Stimulated activated naive CD8-positive, alpha-beta T cell treated with anti-CD3 and anti-CD28 coated beads, Interleukin-15, amount 100 ng/mL, for 72 hours (primary cell): ENCODE results near the gene ZNF407.

Experiments
- ATAC-seq: fragments of 150-1000 bp; cut with Tn5 transposase; 2 replicates; pipeline ENCODE4 v1.10.0; 2021; ENCODE audit warnings: mild to moderate bottlenecking, moderate library complexity
- DNase-seq, 2 donors: peaks; one replicate each; pipeline ENCODE4 v3.0.0; 2021 to 2022
- H3K27ac Mint-ChIP-seq, 2 donors: one replicate each; pipeline ENCODE4 v1.8.0; 2022; ENCODE audit warnings: mild to moderate bottlenecking in 2 of 2, mixed read lengths in 2 of 2, moderate library complexity in 2 of 2
- H3K27me3 Mint-ChIP-seq: one replicate; pipeline ENCODE4 v1.8.0; 2022; ENCODE audit warnings: mixed read lengths
- H3K4me1 Mint-ChIP-seq: one replicate; pipeline ENCODE4 v1.8.0; 2022; ENCODE audit warnings: mild to moderate bottlenecking, mixed read lengths
- H3K4me3 Mint-ChIP-seq, 2 donors: one replicate each; pipeline ENCODE4 v1.8.0; 2022; ENCODE audit warnings: mild to moderate bottlenecking in 2 of 2, mixed read lengths in 2 of 2, moderate library complexity in 1 of 2
- H3K9me3 Mint-ChIP-seq, 2 donors: one replicate each; pipeline ENCODE4 v1.8.0; 2022; ENCODE audit warnings: mixed read lengths in 2 of 2

The ZNF407 gene

DNA sequence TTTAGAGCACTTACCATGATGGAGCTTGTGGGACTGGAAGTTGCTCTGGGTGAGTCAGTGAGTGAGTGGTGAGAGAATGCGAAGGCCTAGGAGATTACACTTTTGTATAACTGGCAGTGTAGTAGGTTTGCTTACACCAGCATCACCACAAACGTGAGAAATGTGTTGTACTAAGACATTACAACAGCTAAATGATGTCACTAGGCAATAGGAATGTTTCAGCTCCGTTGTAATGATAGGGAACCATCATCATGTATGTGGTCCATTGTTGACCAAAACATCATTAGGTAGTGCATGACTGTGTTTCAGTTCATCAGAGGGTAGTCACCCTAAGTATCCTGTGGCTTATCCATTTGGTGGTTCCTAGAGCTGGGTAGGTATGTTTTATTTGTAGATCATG lies 11.9 kb downstream of the ZNF407 start:
- H3K4me1 Mint-ChIP-seq = peaks cover 37% of the 10 kb centered on the region
- H3K9me3 Mint-ChIP-seq = no peaks in the 10 kb centered on the region
- H3K27ac Mint-ChIP-seq = no peak overlapping the region
- ATAC-seq (peak; percentile 56), DNase-seq (no peak)
- H3K27me3 Mint-ChIP-seq = no peaks in the 10 kb centered on the region
- H3K4me3 Mint-ChIP-seq = no peak overlapping the region

- Mint-ChIP-seq H3K27ac (peak overlapping the region in 1 of 2 donors; percentile 38), H3K4me1 (peaks cover 37% of the 10 kb centered on the region), H3K4me3 (no peak overlapping the region), H3K27me3 (no peaks in the 10 kb centered on the region), H3K9me3 (no peaks in the 10 kb centered on the region)
- ATAC-seq (no peak), DNase-seq (no peak)
These were observed 12.5 kb downstream of the ZNF407 start for GRCh38 chr18:74610051-74610615.

GRCh38 chr18:74610860-74611259 lies 13.2 kb downstream of the ZNF407 start:
- no peak for ATAC-seq

DNA sequence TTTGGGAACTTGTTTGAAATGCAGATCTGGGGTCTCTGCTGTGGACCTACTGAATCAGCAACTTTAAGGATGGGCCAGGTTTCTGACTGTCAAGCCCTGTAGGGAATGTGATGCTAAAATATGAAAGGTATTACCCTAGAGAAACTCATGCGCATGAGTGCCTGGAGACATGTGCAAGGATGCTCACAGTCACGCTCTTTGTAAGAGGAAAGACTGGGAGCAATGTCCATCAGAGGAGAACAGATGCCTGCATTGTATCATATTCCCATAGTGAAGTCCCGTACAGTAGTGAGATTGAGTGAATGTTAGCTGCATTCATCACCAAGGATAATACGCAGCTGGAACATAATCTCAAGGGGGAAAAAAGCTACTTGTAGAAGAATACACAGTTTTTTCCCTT lies 14.1 kb downstream of the ZNF407 start:
- no peak for DNase-seq
- H3K27ac Mint-ChIP-seq = no peak overlapping the region

More at GRCh38 chr18:74610860-74611259, 13.2 kb downstream of the ZNF407 start:
- DNase-seq = no peak
- no peak overlapping the region for H3K4me3 Mint-ChIP-seq
- no peaks in the 10 kb centered on the region for H3K9me3 Mint-ChIP-seq
- H3K27me3 Mint-ChIP-seq = no peaks in the 10 kb centered on the region
- H3K27ac Mint-ChIP-seq = no peak overlapping the region
- H3K4me1 Mint-ChIP-seq = peaks cover 37% of the 10 kb centered on the region

GRCh38 chr18:74613381-74613780 lies 15.7 kb downstream of the ZNF407 start:
- ATAC-seq = no peak
- H3K27me3 Mint-ChIP-seq = no peaks in the 10 kb centered on the region
- no peak for DNase-seq
- no peaks in the 10 kb centered on the region for H3K9me3 Mint-ChIP-seq
- peaks cover 35% of the 10 kb centered on the region for H3K4me1 Mint-ChIP-seq
- no peak overlapping the region for H3K27ac Mint-ChIP-seq
- H3K4me3 Mint-ChIP-seq = no peak overlapping the region

More for the DNA sequence above, 14.1 kb downstream of the ZNF407 start:
- Mint-ChIP-seq H3K4me1 (peaks cover 37% of the 10 kb centered on the region), H3K27me3 (no peaks in the 10 kb centered on the region), H3K9me3 (no peaks in the 10 kb centered on the region), H3K4me3 (no peak overlapping the region)
- ATAC-seq = no peak

GRCh38 chr18:74616494-74616893 lies 18.8 kb downstream of the ZNF407 start:
- DNase-seq (no peak), ATAC-seq (no peak)
- no peak overlapping the region for H3K27ac Mint-ChIP-seq
- H3K4me3 Mint-ChIP-seq = no peak overlapping the region
- H3K27me3 Mint-ChIP-seq = no peaks in the 10 kb centered on the region
- peaks cover 13% of the 10 kb centered on the region for H3K4me1 Mint-ChIP-seq
- no peaks in the 10 kb centered on the region for H3K9me3 Mint-ChIP-seq

- ATAC-seq (no peak), DNase-seq (no peak)
- Mint-ChIP-seq H3K4me3 (no peak overlapping the region), H3K9me3 (no peaks in the 10 kb centered on the region), H3K27ac (no peak overlapping the region), H3K4me1 (peaks cover 10% of the 10 kb centered on the region), H3K27me3 (no peaks in the 10 kb centered on the region)
These were observed 19.8 kb downstream of the ZNF407 start for GRCh38 chr18:74617486-74617885.

DNA sequence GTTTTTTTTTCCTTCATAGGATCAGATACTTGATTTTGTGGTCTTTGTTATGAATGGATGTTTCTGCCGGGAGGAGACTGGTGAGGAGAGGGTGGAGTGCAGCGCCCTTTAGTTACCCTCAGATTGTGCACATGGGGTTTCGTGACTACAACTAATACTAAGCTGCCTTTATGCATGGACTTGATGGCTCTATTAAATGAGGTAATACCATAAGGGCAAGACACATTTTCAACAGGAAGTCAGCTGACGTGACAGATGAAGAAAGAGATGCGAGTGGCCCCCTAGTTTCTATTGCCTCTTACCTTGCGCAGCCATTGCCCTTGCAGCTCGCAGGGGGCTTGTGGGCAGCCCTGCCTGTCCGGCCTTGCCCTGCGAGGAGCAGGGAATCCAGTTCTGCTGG lies 24.4 kb downstream of the ZNF407 start:
- ATAC-seq = peak; percentile 71
- Mint-ChIP-seq H3K4me3 (no peak overlapping the region), H3K4me1 (peaks cover 4% of the 10 kb centered on the region), H3K9me3 (no peaks in the 10 kb centered on the region), H3K27ac (no peak overlapping the region), H3K27me3 (no peaks in the 10 kb centered on the region)
- DNase-seq = no peak

- no peak overlapping the region for H3K4me3 Mint-ChIP-seq
- ATAC-seq (no peak), DNase-seq (no peak)
- no peak overlapping the region for H3K27ac Mint-ChIP-seq
- peaks cover 14% of the 10 kb centered on the region for H3K4me1 Mint-ChIP-seq
- no peaks in the 10 kb centered on the region for H3K27me3 Mint-ChIP-seq
- H3K9me3 Mint-ChIP-seq = no peaks in the 10 kb centered on the region
These were observed 25.6 kb downstream of the ZNF407 start for GRCh38 chr18:74623047-74623816.

- Mint-ChIP-seq H3K9me3 (no peaks in the 10 kb centered on the region), H3K4me3 (no peak overlapping the region), H3K4me1 (peaks cover 14% of the 10 kb centered on the region), H3K27me3 (no peaks in the 10 kb centered on the region), H3K27ac (no peak overlapping the region)
- ATAC-seq = no peak
- DNase-seq = no peak
These were observed 26.8 kb downstream of the ZNF407 start for GRCh38 chr18:74624466-74624865.

DNA sequence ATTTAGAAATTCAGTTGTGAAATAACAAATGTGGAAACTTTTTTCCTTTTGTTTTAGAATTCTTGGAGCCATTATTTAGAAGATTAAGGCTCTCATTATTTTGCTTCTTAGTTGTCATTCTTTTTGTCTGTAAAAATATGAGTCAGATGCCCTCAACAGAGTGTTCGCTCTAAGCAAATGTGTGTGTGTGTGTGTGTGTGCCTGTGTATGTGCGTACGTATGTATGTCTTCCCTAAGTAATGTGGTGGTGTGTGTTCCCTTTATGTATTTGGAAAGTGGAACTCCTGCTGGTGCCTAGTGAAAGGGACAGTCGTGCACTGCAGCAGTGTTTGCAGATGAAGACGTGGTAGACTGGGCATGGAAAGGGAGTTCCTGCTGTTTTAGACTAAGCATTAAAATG lies 27.5 kb downstream of the ZNF407 start:
- no peaks in the 10 kb centered on the region for H3K27me3 Mint-ChIP-seq
- DNase-seq = no peak
- no peak for ATAC-seq

DNA sequence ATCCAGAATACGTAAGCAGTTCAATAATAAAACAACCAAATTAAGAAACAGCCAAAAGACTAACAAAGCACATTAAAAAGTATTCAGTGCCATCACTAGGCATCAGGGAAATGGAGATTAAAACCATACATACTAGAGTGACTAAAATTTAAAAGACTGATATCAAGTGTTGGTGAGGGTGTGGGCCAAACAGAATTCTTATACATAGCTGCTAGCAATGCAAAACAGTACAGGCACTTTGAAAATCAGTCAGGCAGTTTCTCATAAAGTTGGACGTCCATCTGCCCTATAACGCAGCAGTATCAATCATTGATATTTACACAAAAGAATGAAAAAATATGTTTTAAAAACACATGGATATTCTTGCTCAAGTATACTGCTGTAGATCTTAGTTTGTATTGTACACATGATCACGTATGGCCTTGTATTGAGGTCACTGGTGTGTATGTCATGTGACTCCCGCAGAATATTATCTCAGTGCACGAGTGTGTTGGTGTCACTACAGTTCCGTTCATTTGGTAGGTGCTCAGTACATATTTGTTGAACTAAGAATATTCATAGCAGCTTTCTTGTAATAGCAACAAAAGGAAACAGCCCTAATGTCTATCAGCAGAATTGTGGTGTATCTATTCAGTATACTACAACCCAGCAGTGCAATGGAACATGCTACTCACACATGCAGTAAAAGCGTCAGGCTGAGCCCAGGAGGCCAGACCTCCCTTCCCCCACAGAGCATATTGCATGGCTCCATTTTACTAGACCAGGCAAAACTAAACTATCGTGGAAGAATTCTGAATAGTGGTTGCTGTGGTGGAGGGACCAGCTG lies 28.6 kb downstream of the ZNF407 start:
- Mint-ChIP-seq H3K27me3 (no peaks in the 10 kb centered on the region), H3K9me3 (no peaks in the 10 kb centered on the region), H3K4me1 (peaks cover 23% of the 10 kb centered on the region), H3K4me3 (no peak overlapping the region), H3K27ac (no peak overlapping the region)
- no peak for ATAC-seq
- DNase-seq = no peak

More for the DNA sequence above, 27.5 kb downstream of the ZNF407 start:
- no peaks in the 10 kb centered on the region for H3K9me3 Mint-ChIP-seq
- H3K27ac Mint-ChIP-seq = no peak overlapping the region
- no peak overlapping the region for H3K4me3 Mint-ChIP-seq
- peaks cover 14% of the 10 kb centered on the region for H3K4me1 Mint-ChIP-seq

GRCh38 chr18:74630804-74631203 lies 33.1 kb downstream of the ZNF407 start:
- DNase-seq (no peak), ATAC-seq (no peak)
- Mint-ChIP-seq H3K4me3 (peak overlapping the region; percentile 76 to 77), H3K27ac (peak overlapping the region in 1 of 2 donors; percentile 91), H3K4me1 (peaks cover 37% of the 10 kb centered on the region), H3K9me3 (no peaks in the 10 kb centered on the region), H3K27me3 (no peaks in the 10 kb centered on the region)

- ATAC-seq (no peak), DNase-seq (no peak)
- H3K9me3 Mint-ChIP-seq = no peaks in the 10 kb centered on the region
- H3K27ac Mint-ChIP-seq = peak overlapping the region; percentile 21 to 91
- H3K4me1 Mint-ChIP-seq = peaks cover 37% of the 10 kb centered on the region
- H3K4me3 Mint-ChIP-seq = peak overlapping the region; percentile 76 to 77
- no peaks in the 10 kb centered on the region for H3K27me3 Mint-ChIP-seq
These were observed 33.5 kb downstream of the ZNF407 start for GRCh38 chr18:74631212-74631611.

- ATAC-seq (peak; percentile 76), DNase-seq (no peak)
- Mint-ChIP-seq H3K9me3 (no peaks in the 10 kb centered on the region), H3K27ac (peak overlapping the region; percentile 76 to 91), H3K4me3 (peak overlapping the region; percentile 76 to 77), H3K27me3 (no peaks in the 10 kb centered on the region), H3K4me1 (peaks cover 36% of the 10 kb centered on the region)
These were observed 34.1 kb downstream of the ZNF407 start for GRCh38 chr18:74631623-74632350.
